AG04450 (cell line): Measurements from ENCODE around the gene SMAGP. TPM values are rescaled to one million over a fixed set of nuclear protein-coding genes. Genes with fewer than 3 reads are reported as not detected.
A peak's percentile ranks its signal among the peaks of the same experiment; 100 is the strongest.
"Not testable (repeated sequence)": the region's sequence is repeated elsewhere in the genome, so short reads cannot be mapped to it uniquely, and the experiment has no call there.

Source experiments
- CTCF ChIA-PET: fragments of 300-600, 350-600 bp; formaldehyde crosslinking; extraction: SDS; loops from one replicate; lab custom pipeline; 2022; ENCODE audit warnings: antibody characterized with exemption, inconsistent platforms; lab: Charles Lee
- POLR2A ChIA-PET: fragments of 350-600 bp; formaldehyde crosslinking; extraction: SDS; loops from one replicate; lab custom pipeline; 2021; ENCODE audit warnings: antibody characterized with exemption, inconsistent platforms; lab: Yijun Ruan, JAX
- DNase-seq: peaks from one replicate; pipeline ENCODE4 v3.0.0-alpha.2; 2011; ENCODE audit warnings: low read depth, low spot score
- H3K27ac ChIP-seq: one replicate; pipeline ENCODE4 v1.5.1; 2012; ENCODE audit warnings: low read depth, low read length, control low read depth
- H3K27me3 ChIP-seq: one replicate; pipeline ENCODE4 v1.6.0; 2012; ENCODE audit warnings: low read length; ENCODE audit not compliant: control insufficient read depth, insufficient read depth
- H3K4me3 ChIP-seq: 2 replicates; pipeline ENCODE4 v1.5.1; 2011; ENCODE audit warnings: mild to moderate bottlenecking, low read depth, low read length, control low read depth
- H3K9me3 ChIP-seq: 2 replicates; pipeline ENCODE4 v1.5.1; 2012; ENCODE audit warnings: low read length; ENCODE audit not compliant: control insufficient read depth, insufficient read depth
- CTCF ChIP-seq: IDR thresholded peaks from 2 replicates; pipeline ENCODE4 v1.5.1; 2011; ENCODE audit warnings: low read depth, low read length, control low read depth, inconsistent platforms
- polyA plus RNA-seq: library from polyadenylated mRNA; depleted of rRNA; stranded (reverse); fragments of >200 nt; gene quantifications from 2 replicates; pipeline ENCODE4 v1.2.3, GENCODE V29; 2011

The SMAGP gene
- polyA plus RNA-seq, 1 experiment: 31.4 TPM

GRCh38 chr12:51307655-51308593 lies 37.7 kb upstream of the SMAGP start:
- Histone ChIP-seq H3K27ac (no peak overlapping the region), H3K9me3 (no peaks in the 10 kb centered on the region), H3K27me3 (peaks cover 2% of the 10 kb centered on the region), H3K4me3 (no peak overlapping the region)
- ChIA-PET POLR2A (no interaction called here), CTCF (interaction anchor here (0.6 to 1.0 kb wide), 2 partner anchors 10 to 33 kb away, joined by 3 to 4 read pairs; no protein-coding TSS in a partner anchor)
- TF ChIP-seq CTCF: no peak
- DNase-seq: peak; percentile 55

GRCh38 chr12:51306507-51306906 lies 36.3 kb upstream of the SMAGP start:
- ChIA-PET POLR2A (no interaction called here), CTCF (interaction anchor here (0.7 kb wide), 1 partner anchor 7 kb away, joined by 4 read pairs; no protein-coding TSS in a partner anchor)
- H3K27me3 ChIP-seq: peaks cover 2% of the 10 kb centered on the region
- no peak for DNase-seq
- H3K27ac ChIP-seq: no peak overlapping the region
- H3K9me3 ChIP-seq: no peaks in the 10 kb centered on the region
- TF ChIP-seq CTCF: no peak
- H3K4me3 ChIP-seq: no peak overlapping the region

DNA sequence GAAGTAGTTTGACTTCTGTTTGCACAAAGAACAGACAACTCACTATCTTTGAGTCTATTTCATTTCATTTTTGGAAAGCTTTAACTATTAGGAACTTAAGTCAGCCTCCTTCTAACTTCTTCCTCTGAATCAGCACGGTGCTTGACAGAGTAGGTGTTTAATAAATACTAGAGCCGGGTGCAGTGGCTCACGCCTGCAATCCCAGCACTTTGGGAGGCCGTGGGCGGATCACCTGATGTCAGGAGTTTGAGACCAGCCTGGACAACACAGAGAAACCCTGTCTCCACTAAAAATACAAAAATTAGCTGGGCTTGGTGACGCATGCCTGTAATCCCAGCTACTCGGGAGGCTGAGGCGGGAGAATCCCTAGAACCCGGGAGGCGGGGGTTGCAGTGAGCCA lies 30.6 kb upstream of the SMAGP start:
- H3K27ac ChIP-seq, DNase-seq, H3K4me3 ChIP-seq, POLR2A ChIA-PET, H3K9me3 ChIP-seq, H3K27me3 ChIP-seq: not testable (repeated sequence)
- CTCF ChIA-PET: interaction anchor here (1.2 kb wide), 1 partner anchor 40 kb away, joined by 3 read pairs; no protein-coding TSS in a partner anchor

- H3K9me3 ChIP-seq: no peaks in the 10 kb centered on the region
- POLR2A ChIA-PET: interaction anchor here (0.7 kb wide), 1 partner anchor 212 kb away, joined by 4 read pairs; no protein-coding TSS in a partner anchor
Measured at GRCh38 chr12:51295651-51296050, 25.4 kb upstream of the SMAGP start.

DNA sequence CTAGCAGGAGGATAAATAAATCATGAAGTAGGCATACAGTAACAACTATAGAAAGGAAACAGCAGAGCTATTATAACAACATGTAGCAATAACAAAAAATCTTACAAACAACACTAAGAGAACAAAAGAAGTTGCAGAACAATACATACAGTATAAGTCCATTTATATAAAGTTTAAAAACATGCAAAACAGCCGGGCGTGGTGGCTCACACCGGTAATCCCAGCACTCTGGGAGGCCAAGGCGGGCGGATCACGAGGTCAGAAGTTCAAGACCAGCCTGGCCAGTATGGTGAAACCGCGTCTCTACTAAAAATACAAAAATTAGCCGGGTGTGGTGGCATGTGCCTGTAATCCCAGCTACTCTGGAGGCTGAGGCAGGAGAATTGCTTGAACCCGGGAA lies 23.9 kb upstream of the SMAGP start:
- CTCF ChIA-PET, POLR2A ChIA-PET, H3K27ac ChIP-seq, H3K4me3 ChIP-seq, H3K9me3 ChIP-seq, H3K27me3 ChIP-seq, DNase-seq: not testable (repeated sequence)

More at GRCh38 chr12:51295651-51296050, 25.4 kb upstream of the SMAGP start:
- CTCF ChIA-PET: no interaction called here
- Histone ChIP-seq H3K4me3 (no peak overlapping the region), H3K27ac (no peak overlapping the region), H3K27me3 (no peaks in the 10 kb centered on the region)
- TF ChIP-seq CTCF: no peak
- DNase-seq: no peak

- Histone ChIP-seq H3K4me3 (no peak overlapping the region), H3K27me3 (no peaks in the 10 kb centered on the region), H3K27ac (no peak overlapping the region), H3K9me3 (no peaks in the 10 kb centered on the region)
- CTCF ChIA-PET: no interaction called here
- POLR2A ChIA-PET: no interaction called here
- DNase-seq: no peak
- TF ChIP-seq CTCF: no peak
Measured at GRCh38 chr12:51293696-51294095, 23.5 kb upstream of the SMAGP start.

DNA sequence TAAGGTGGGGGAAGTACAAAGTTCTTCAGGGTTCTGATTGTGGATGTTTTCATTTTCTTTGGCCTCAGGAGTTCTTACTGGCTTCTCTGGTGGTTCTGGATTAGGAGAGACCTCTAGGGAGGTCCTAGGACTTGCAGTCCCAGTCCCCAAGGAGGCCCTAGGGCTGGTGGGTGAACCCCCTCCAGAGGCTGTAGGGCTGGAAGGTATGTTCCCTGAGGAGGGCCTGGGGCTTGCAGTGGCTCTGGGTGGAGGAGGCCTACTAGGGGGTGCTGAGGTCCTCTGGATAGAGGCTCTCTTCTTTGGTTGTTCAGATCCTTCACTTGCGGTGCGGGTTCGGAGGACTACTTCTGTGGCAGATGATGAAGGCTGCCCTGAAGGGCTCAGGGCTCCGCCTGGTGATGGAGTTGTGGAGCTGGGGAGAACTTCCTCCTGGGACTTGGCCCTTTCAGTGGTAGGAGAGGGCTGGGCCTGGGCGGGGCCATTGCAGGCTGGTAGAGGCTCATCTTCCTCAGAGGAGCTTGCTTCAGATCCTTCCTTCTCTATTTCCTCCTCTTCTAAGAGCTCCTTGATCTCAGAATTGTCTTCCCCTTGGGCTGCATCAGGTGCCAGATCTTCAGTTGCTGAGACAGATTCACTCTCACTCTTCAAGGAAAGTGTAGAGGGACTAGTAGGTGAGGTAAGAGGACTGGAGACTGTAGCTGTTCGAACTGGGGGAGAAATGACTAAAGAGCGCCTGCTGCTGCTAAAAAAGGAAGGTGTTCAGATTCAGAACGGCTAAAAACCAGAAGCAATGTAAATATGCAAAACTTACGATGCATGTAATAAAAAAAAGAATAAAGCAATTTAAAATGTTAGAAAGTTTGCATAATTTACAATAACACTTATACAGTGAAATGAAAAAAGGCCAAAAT lies 21.6 kb upstream of the SMAGP start:
- H3K27me3 ChIP-seq, H3K4me3 ChIP-seq, CTCF ChIA-PET, H3K9me3 ChIP-seq, DNase-seq, H3K27ac ChIP-seq: not testable (repeated sequence)
- POLR2A ChIA-PET: interaction anchor here (0.6 kb wide), 1 partner anchor 27 kb away, joined by 3 read pairs; no protein-coding TSS in a partner anchor
